HFF-Myc (cell line): ENCODE data around the gene PARD6A.

Experiments used
- DNase-seq: peaks from one replicate; pipeline ENCODE4 v3.0.0-alpha.2; 2011; ENCODE audit warnings: low read depth; ENCODE audit errors: extremely low read depth
- H3K4me3 ChIP-seq: replicated peaks from 2 replicates; pipeline ENCODE4 v1.5.1; 2011; ENCODE audit warnings: low read depth, mild to moderate bottlenecking, control low read depth, low read length
- CTCF ChIP-seq: IDR thresholded peaks from 2 replicates; pipeline ENCODE4 v1.5.1; 2012; ENCODE audit warnings: mild to moderate bottlenecking, low read depth, low read length, control low read depth; ENCODE audit errors: missing control alignments

Gene PARD6A

GRCh38 chr16:67657751-67658518 is 2.8 kb upstream of the PARD6A start:
- no peak for DNase-seq
- H3K4me3 ChIP-seq = no peak overlapping the region

GRCh38 chr16:67658849-67659674 is 1.7 kb upstream of the PARD6A start:
- TF ChIP-seq CTCF = no peak
- DNase-seq = no peak
- H3K4me3 ChIP-seq = peak overlapping the region; percentile 82

More at GRCh38 chr16:67657751-67658518, 2.8 kb upstream of the PARD6A start:
- TF ChIP-seq CTCF = no peak

GRCh38 chr16:67659675-67660563 is 841 bp upstream of the PARD6A start, which contains the start of gene ACD:
Gene ACD (minus strand): TSS chr16:67660260. CDS start chr16:67660220, 40 bp downstream.
- no peak for TF ChIP-seq CTCF
- H3K4me3 ChIP-seq = peak within 1 kb of the TSS; percentile 82
- DNase-seq = no peak

- H3K4me3 ChIP-seq = peak overlapping the region; percentile 82
- TF ChIP-seq CTCF = no peak
- no peak for DNase-seq
Measured at GRCh38 chr16:67661101-67661761, 471 bp downstream of the PARD6A start.

- DNase-seq = no peak
- H3K4me3 ChIP-seq = no peak overlapping the region
- TF ChIP-seq CTCF = no peak
Measured at GRCh38 chr16:67661886-67662652, 1.3 kb downstream of the PARD6A start.
